Right lung (tissue), 5 donors: ENCODE measurements around the gene KCNT2. TPM values are rescaled to one million over a fixed set of nuclear protein-coding genes. Genes with fewer than 3 reads are reported as not detected.
"Not testable (repeated sequence)": the region's sequence is repeated elsewhere in the genome, so short reads cannot be mapped to it uniquely, and the experiment has no call there.

Source experiments
- DNase-seq, 2 donors: peaks; one replicate each; pipeline ENCODE4 v3.0.0-alpha.2; 2013
- polyA plus RNA-seq, 5 donors: library from polyadenylated mRNA; unstranded; fragments of 120-200 nt; gene quantifications; one replicate each; pipeline versions ENCODE4 v1.2.1 to v1.2.3, GENCODE V29; 2013; ENCODE audit warnings: inconsistent platforms in 1 of 5, low replicate concordance in 1 of 5; ENCODE audit not compliant: insufficient read length in 5 of 5, insufficient read depth in 1 of 5

The KCNT2 gene
- polyA plus RNA-seq, 5 donors, result 2.7 to 7.7 (median 5.9) TPM

GRCh38 chr1:196590959-196591358 is 17.3 kb downstream of the KCNT2 start:
- DNase-seq, result no peak

- no peak for DNase-seq
Observed at GRCh38 chr1:196590012-196590708, 18.1 kb downstream of the KCNT2 start.

GRCh38 chr1:196584696-196585095 is 23.5 kb downstream of the KCNT2 start:
- no peak for DNase-seq

- no peak for DNase-seq
Observed at GRCh38 chr1:196577386-196577785, 30.9 kb downstream of the KCNT2 start.

- no peak for DNase-seq
Observed at GRCh38 chr1:196573226-196573625, 35.0 kb downstream of the KCNT2 start.

GRCh38 chr1:196567238-196567637 is 41.0 kb downstream of the KCNT2 start:
- no peak for DNase-seq

- DNase-seq, result no peak
Observed at GRCh38 chr1:196563768-196564167, 44.5 kb downstream of the KCNT2 start.

- DNase-seq, result no peak
Observed at GRCh38 chr1:196559314-196559713, 48.9 kb downstream of the KCNT2 start.

GRCh38 chr1:196558411-196558810 is 49.8 kb downstream of the KCNT2 start:
- no peak for DNase-seq

- DNase-seq, result no peak
Observed at GRCh38 chr1:196557797-196558196, 50.4 kb downstream of the KCNT2 start.

GRCh38 chr1:196550731-196551130 is 57.5 kb downstream of the KCNT2 start:
- no peak for DNase-seq

GRCh38 chr1:196546272-196547111 is 61.7 kb downstream of the KCNT2 start:
- no peak for DNase-seq

GRCh38 chr1:196545222-196545621 is 63.0 kb downstream of the KCNT2 start:
- no peak for DNase-seq

- no peak for DNase-seq
Observed at GRCh38 chr1:196544617-196545016, 63.6 kb downstream of the KCNT2 start.

GRCh38 chr1:196543833-196544232 is 64.4 kb downstream of the KCNT2 start:
- DNase-seq, result no peak

- no peak for DNase-seq
Observed at GRCh38 chr1:196538473-196538872, 69.8 kb downstream of the KCNT2 start.

- no peak for DNase-seq
Observed at GRCh38 chr1:196535727-196536126, 72.5 kb downstream of the KCNT2 start.

- no peak for DNase-seq
Observed at GRCh38 chr1:196531737-196532524, 76.3 kb downstream of the KCNT2 start.

- no peak for DNase-seq
Observed at GRCh38 chr1:196527919-196528318, 80.3 kb downstream of the KCNT2 start.

GRCh38 chr1:196522574-196523345 is 85.5 kb downstream of the KCNT2 start:
- not testable (repeated sequence) for DNase-seq

GRCh38 chr1:196517193-196517592 is 91.0 kb downstream of the KCNT2 start:
- no peak for DNase-seq

- no peak for DNase-seq
Observed at GRCh38 chr1:196516373-196516772, 91.9 kb downstream of the KCNT2 start.
